Ramos (cell line): Measurements from ENCODE around the gene ZGRF1.

Experiments used
- in situ Hi-C: fragments of 300-500 bp; cut with MboI; formaldehyde crosslinking; loops from one replicate; pipeline ENCODE4 v1.14.3; 2022; ENCODE audit warnings: low sequenced_read_pairs; ENCODE audit not compliant: unreplicated experiment

ZGRF1 gene

GRCh38 chr4:112519689-112520597, 116.8 kb downstream of the ZGRF1 start:
- in situ Hi-C loops, result loop anchor here (5.0 to 25.0 kb wide), 4 partner anchors 183 to 445 kb away; no protein-coding TSS in a partner anchor

- in situ Hi-C loops, result loop anchor here (25.0 kb wide), 1 partner anchor 181 kb away; no protein-coding TSS in a partner anchor
Measured at GRCh38 chr4:112518675-112519074, 118.0 kb downstream of the ZGRF1 start.

- in situ Hi-C loops, result loop anchor here (25.0 kb wide), 1 partner anchor 181 kb away; no protein-coding TSS in a partner anchor
Measured at GRCh38 chr4:112517911-112518310, 118.8 kb downstream of the ZGRF1 start.

GRCh38 chr4:112517067-112517634, 119.6 kb downstream of the ZGRF1 start:
- in situ Hi-C loops, result loop anchor here (25.0 kb wide), 1 partner anchor 180 kb away; no protein-coding TSS in a partner anchor

GRCh38 chr4:112516471-112517066, 120.1 kb downstream of the ZGRF1 start:
- in situ Hi-C loops, result loop anchor here (25.0 kb wide), 1 partner anchor 179 kb away; no protein-coding TSS in a partner anchor

- in situ Hi-C loops, result loop anchor here (25.0 kb wide), 1 partner anchor 179 kb away; no protein-coding TSS in a partner anchor
Measured at GRCh38 chr4:112516066-112516470, 120.6 kb downstream of the ZGRF1 start, which contains the start of gene NEUROG2. Gene NEUROG2 (minus strand): TSS chr4:112516180. CDS start chr4:112515475, 705 bp downstream.

GRCh38 chr4:112515198-112516065, 121.3 kb downstream of the ZGRF1 start:
- in situ Hi-C loops, result loop anchor here (25.0 kb wide), 1 partner anchor 178 kb away; no protein-coding TSS in a partner anchor

GRCh38 chr4:112514647-112515197, 122.0 kb downstream of the ZGRF1 start:
- in situ Hi-C loops, result loop anchor here (25.0 kb wide), 1 partner anchor 177 kb away; no protein-coding TSS in a partner anchor

- in situ Hi-C loops, result loop anchor here (25.0 kb wide), 1 partner anchor 177 kb away; no protein-coding TSS in a partner anchor
Measured at GRCh38 chr4:112513971-112514646, 122.6 kb downstream of the ZGRF1 start.

- in situ Hi-C loops, result loop anchor here (25.0 kb wide), 1 partner anchor 174 kb away; no protein-coding TSS in a partner anchor
Measured at GRCh38 chr4:112511803-112512118, 124.9 kb downstream of the ZGRF1 start.

- in situ Hi-C loops, result loop anchor here (25.0 kb wide), 1 partner anchor 174 kb away; no protein-coding TSS in a partner anchor
Measured at GRCh38 chr4:112511093-112511802, 125.5 kb downstream of the ZGRF1 start.

GRCh38 chr4:112510291-112511092, 126.2 kb downstream of the ZGRF1 start:
- in situ Hi-C loops, result loop anchor here (25.0 kb wide), 1 partner anchor 173 kb away; no protein-coding TSS in a partner anchor

GRCh38 chr4:112509243-112510141, 127.2 kb downstream of the ZGRF1 start:
- in situ Hi-C loops, result loop anchor here (25.0 kb wide), 1 partner anchor 172 kb away; no protein-coding TSS in a partner anchor

GRCh38 chr4:112508356-112508755, 128.4 kb downstream of the ZGRF1 start:
- in situ Hi-C loops, result loop anchor here (25.0 kb wide), 1 partner anchor 171 kb away; no protein-coding TSS in a partner anchor

GRCh38 chr4:112504807-112505206, 131.9 kb downstream of the ZGRF1 start:
- in situ Hi-C loops, result loop anchor here (25.0 kb wide), 1 partner anchor 168 kb away; no protein-coding TSS in a partner anchor

- in situ Hi-C loops, result loop anchor here (25.0 kb wide), 1 partner anchor 166 kb away; no protein-coding TSS in a partner anchor
Measured at GRCh38 chr4:112502871-112503270, 133.8 kb downstream of the ZGRF1 start.
